ENCODE results near the gene MUC13. TPM values are rescaled to one million over a fixed set of nuclear protein-coding genes. Genes with fewer than 3 reads are reported as not detected.

The MUC13 gene
- total RNA-seq, 1 experiment from 2014 or later: not detected

GRCh38 chr3:124950026-124950425 lies 15.5 kb upstream of the MUC13 start:
- Histone ChIP-seq H2BK5ac (ENCODE audit: insufficient read length, low read length) (no peak overlapping the region), H3K14ac (ENCODE audit: insufficient read depth, low read length) (no peak overlapping the region), H3K4me1 (ENCODE audit: insufficient read depth, low read length) (peaks cover 3% of the 10 kb centered on the region), H3K9ac (ENCODE audit: extremely low read depth, insufficient read length, low read length) (no peak overlapping the region), H3T11ph (ENCODE audit: low read length) (no peak overlapping the region), H2AK5ac (ENCODE audit: insufficient read length, low read length) (no peak overlapping the region), H3K27me3 (ENCODE audit: insufficient read depth, low read length) (no peaks in the 10 kb centered on the region), H4K20me1 (ENCODE audit: control insufficient read depth, insufficient read depth, insufficient read length) (no peaks in the 10 kb centered on the region), H3K79me2 (ENCODE audit: insufficient read depth, low read length) (no peaks in the 10 kb centered on the region), H3K4ac (ENCODE audit: low read depth, low read length) (no peak overlapping the region), H3K18ac (ENCODE audit: insufficient read length, low read depth, low read length) (no peak overlapping the region), H2BK20ac (ENCODE audit: low read depth, low read length, poor library complexity, severe bottlenecking) (no peak overlapping the region), H2AFZ (ENCODE audit: low read length) (no peak overlapping the region), H3K23ac (ENCODE audit: insufficient read length, low read depth, low read length) (no peak overlapping the region), H4K5ac (ENCODE audit: insufficient read length, low read depth, low read length) (no peak overlapping the region), H4K8ac (replicated peaks; ENCODE audit: insufficient read length, low read depth, low read length) (no peak overlapping the region), H2BK120ac (ENCODE audit: low read depth, low read length, poor library complexity, severe bottlenecking) (no peak overlapping the region), H2BK12ac (ENCODE audit: insufficient read length, low read depth, low read length) (no peak overlapping the region), H4K91ac (ENCODE audit: insufficient read length, low read depth, low read length) (no peak overlapping the region), H3K27ac (ENCODE audit: insufficient read length, low read depth, low read length) (no peak overlapping the region), H3K56ac (ENCODE audit: insufficient read length, low read depth, low read length) (no peak overlapping the region), H3K23me2 (ENCODE audit: insufficient read length, low read depth, low read length, poor library complexity, severe bottlenecking) (no peaks in the 10 kb centered on the region), H3K79me1 (ENCODE audit: insufficient read depth, low read depth, low read length, poor library complexity, severe bottlenecking) (no peaks in the 10 kb centered on the region), H2BK15ac (ENCODE audit: low read depth, low read length) (no peak overlapping the region), H3K9me3 (ENCODE audit: control insufficient read depth, low read depth, low read length) (no peaks in the 10 kb centered on the region), H3K4me2 (ENCODE audit: insufficient read depth, insufficient read length, low read length) (no peak overlapping the region)
- WGBS (ENCODE audit: extremely low coverage, insufficient read length, low lambda C conversion rate): no CpG with 5 or more reads among the region's 3 CpGs
- peaks cover 0 to under 1% of the 10 kb centered on the region in 2 experiments; a peak in 2 of 5 replicates for H3K9me3 Mint-ChIP-seq
- no peak for TF ChIP-seq CTCF (conservative IDR thresholded peaks at IDR 0.05)
- H3K4me1 Mint-ChIP-seq: peaks cover 6 to 7% of the 10 kb centered on the region in 2 experiments
- DNase-seq: no peak
- no peaks in the 10 kb centered on the region for H3K27me3 Mint-ChIP-seq (ENCODE audit: low read depth)
- no peak overlapping the region for H3K27ac Mint-ChIP-seq
- H3K36me3 Mint-ChIP-seq (ENCODE audit: insufficient read depth in 1 of 3, low read depth in 3 of 3): no peaks in the 10 kb centered on the region
- no peak overlapping the region for H3K4me3 Mint-ChIP-seq
